ENCODE measurements around the gene FOXJ3.

FOXJ3 gene

DNA sequence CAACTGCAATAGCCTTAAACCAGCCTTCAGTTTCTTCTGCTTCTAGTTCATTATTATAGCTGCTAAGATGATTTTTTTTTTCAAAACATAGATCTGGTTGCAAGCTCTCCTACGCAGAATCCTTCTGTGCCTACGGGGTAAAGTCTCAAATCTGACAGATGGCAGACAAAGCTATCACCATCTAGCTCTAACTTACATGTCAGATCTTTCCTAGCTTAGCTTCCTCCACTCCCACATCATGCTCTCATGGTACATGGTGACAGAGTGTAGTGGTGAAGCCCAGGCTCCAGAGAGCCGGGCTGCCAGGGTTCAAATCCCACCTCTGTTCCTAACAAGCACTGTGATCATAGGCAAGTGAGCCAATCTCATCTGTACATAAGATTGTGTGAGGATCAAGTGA is 206.1 kb downstream of the FOXJ3 start:
- DNase-seq (ENCODE audit: low spot score in 2 of 2) (no peak), ATAC-seq (ENCODE audit: low read depth) (no peak)
- Mint-ChIP-seq H3K27me3 (peaks cover 6% of the 10 kb centered on the region), H3K9me3 (peaks cover 1% of the 10 kb centered on the region), H3K36me3 (no peaks in the 10 kb centered on the region), H3K4me1 (no peaks in the 10 kb centered on the region), H3K27ac (no peak overlapping the region), H3K4me3 (no peak overlapping the region)

DNA sequence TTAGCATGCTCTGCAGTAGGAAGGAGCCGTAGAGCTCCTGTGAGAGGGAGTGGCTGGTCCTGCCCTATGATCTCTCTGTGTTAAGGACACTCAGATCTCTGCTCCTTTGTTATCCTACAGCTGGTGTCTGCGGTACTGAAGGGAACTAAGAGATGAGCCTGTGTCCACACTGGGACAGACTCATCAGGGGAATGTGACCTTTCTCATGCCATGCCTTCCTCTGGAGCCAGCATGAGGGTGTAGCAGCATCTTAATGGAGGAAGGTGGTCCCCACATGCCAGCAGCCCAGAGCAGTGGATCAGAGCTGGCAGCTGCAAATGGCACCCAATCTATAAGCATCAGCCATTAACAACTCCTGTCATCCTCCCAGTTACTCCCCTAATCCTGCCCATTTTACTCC is 206.5 kb downstream of the FOXJ3 start:
- no peaks in the 10 kb centered on the region for H3K4me1 Mint-ChIP-seq
- no peak for ATAC-seq (ENCODE audit: low read depth)
- H3K27ac Mint-ChIP-seq = no peak overlapping the region
- peaks cover 6% of the 10 kb centered on the region for H3K27me3 Mint-ChIP-seq
- no peak overlapping the region for H3K4me3 Mint-ChIP-seq
- no peak for DNase-seq (ENCODE audit: low spot score in 2 of 2)
- H3K36me3 Mint-ChIP-seq = no peaks in the 10 kb centered on the region
- H3K9me3 Mint-ChIP-seq = peaks cover 2% of the 10 kb centered on the region

DNA sequence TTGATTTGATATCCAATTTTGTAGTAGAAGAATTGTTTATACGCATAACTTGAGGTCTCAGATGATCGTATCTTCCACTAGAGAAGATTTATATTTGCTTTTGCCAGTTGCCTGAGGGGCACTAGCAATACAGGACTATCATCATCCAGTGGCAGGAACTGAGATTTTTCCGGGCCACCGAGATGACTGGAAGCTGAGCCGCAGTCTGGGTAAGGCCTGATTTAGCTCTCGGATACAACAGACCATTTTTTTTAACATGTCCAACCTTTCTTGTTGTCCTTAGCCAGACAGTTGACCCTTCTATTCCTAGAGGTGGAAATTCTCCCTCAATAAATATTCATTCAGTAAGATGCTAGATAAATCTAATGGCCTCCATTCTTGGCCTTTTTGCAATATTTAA is 207.3 kb downstream of the FOXJ3 start:
- Mint-ChIP-seq H3K9me3 (peaks cover 2% of the 10 kb centered on the region), H3K36me3 (no peaks in the 10 kb centered on the region), H3K27me3 (peaks cover 6% of the 10 kb centered on the region), H3K4me3 (no peak overlapping the region), H3K4me1 (no peaks in the 10 kb centered on the region), H3K27ac (no peak overlapping the region)
- ATAC-seq (ENCODE audit: low read depth) = no peak
- no peak for DNase-seq (ENCODE audit: low spot score in 2 of 2)
